ENCODE data around the gene ZNF827.

Gene ZNF827

GRCh38 chr4:145871209-145871608 is 67.4 kb downstream of the ZNF827 start:
- H3K27ac ChIP-seq = no peak overlapping the region
- no peak for TF ChIP-seq ZFX (IDR thresholded peaks at IDR 0.05)
- TF ChIP-seq, protein P1, sequence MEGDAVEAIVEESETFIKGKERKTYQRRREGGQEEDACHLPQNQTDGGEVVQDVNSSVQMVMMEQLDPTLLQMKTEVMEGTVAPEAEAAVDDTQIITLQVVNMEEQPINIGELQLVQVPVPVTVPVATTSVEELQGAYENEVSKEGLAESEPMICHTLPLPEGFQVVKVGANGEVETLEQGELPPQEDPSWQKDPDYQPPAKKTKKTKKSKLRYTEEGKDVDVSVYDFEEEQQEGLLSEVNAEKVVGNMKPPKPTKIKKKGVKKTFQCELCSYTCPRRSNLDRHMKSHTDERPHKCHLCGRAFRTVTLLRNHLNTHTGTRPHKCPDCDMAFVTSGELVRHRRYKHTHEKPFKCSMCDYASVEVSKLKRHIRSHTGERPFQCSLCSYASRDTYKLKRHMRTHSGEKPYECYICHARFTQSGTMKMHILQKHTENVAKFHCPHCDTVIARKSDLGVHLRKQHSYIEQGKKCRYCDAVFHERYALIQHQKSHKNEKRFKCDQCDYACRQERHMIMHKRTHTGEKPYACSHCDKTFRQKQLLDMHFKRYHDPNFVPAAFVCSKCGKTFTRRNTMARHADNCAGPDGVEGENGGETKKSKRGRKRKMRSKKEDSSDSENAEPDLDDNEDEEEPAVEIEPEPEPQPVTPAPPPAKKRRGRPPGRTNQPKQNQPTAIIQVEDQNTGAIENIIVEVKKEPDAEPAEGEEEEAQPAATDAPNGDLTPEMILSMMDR (conservative IDR thresholded peaks at IDR 0.05) = no peak

DNA sequence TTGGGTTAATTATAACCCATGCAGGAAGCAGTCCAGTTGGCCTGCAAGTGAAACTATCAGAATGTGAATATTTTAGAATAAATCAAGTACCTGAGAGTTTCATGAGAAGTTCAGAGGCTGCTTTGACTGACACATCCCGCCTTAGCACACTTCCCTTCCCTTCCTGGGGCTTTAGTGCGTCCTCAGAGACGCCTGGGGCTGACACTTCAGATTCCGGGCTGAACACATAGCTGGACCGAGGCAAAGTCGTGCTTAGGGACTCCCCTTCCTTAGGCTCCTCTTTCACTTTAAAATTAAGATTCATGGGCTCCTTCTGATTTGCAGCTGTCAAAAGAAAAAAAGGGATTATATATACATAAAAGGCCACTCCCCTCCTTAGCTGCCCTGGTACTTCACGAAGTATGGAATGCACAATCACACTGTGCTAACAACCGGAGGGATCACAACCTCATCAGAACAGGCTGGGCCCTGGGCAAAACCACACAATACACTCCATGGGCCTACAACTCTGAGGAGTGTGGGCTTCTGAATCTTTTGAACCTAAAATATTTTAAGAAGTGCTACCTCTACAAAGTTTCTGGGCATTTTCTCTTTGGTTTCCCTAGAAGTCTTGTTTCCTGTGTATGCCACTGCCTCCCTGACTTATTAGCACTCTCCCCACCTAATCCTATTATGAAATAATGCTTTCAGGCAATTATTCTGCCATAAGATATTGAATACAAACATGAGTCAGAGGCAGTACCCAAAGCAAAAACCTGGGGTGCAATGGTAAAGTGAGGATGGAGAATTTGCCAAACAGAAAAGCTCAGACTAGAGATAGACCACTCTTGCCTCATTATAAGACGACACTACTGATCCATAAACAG is 68.2 kb downstream of the ZNF827 start:
- H3K27ac ChIP-seq = no peak overlapping the region
- TF ChIP-seq, protein P1 (conservative IDR thresholded peaks at IDR 0.05) = no peak
- TF ChIP-seq ZFX (IDR thresholded peaks at IDR 0.05) = no peak

DNA sequence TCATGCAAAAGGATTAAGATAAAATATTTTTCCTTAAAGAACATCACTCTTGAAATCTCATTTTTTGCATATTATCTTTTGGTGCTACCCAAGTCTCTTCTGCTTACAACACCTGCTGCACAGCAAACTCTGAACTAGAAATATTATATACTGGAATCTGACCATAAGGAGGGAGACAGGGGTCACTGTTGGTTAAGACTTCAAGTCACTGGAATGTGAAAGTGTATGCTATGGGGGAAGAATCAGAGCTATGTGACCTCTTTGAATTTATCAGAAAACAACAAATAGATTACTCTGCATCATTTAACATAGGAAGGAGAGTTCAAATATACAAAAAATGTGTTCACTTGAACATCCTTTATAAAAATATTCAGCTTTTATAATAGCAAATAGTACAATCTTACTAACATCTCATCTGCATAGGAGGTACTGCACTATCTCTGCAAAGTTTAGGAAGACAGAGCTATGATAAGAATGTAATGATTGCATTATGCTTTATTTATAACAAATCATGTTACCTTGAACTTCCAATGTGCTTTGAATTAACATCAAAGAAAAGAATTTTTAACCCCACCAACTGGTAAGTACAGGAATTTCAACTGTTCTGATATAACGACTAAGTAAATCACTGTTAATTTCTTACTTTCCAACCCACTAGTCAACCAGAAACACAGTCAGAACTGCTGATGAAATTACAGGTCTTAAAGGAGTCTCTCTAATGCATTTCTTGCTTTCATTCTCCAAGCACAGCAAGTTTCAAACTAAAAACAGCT is 69.8 kb downstream of the ZNF827 start:
- no peak overlapping the region for H3K27ac ChIP-seq
- no peak for TF ChIP-seq ZFX (IDR thresholded peaks at IDR 0.05)
- TF ChIP-seq, protein P1 (conservative IDR thresholded peaks at IDR 0.05) = peak; percentile 28

- TF ChIP-seq, protein P1 (conservative IDR thresholded peaks at IDR 0.05) = no peak
- TF ChIP-seq ZFX (IDR thresholded peaks at IDR 0.05) = no peak
- no peak overlapping the region for H3K27ac ChIP-seq
These were observed 71.2 kb downstream of the ZNF827 start for GRCh38 chr4:145867406-145867805.

DNA sequence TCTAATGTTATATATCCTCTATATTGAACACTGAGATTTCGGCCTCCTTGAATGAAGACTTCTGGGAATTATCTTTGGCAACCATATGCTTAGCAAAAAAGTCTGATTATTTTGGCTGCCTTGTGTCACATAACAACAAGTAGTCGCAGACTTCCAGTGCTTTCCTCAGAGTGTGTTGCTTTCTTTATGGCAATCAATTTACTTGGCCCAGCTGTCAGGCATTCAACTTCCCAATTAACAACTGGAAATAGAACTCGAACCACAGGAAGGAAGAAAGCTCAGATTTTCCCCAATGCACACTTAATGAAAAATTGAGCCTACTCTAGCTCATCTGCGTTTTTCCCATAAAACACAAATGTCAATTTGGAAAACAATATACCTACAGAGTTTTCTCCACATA is 71.6 kb downstream of the ZNF827 start:
- no peak for TF ChIP-seq ZFX (IDR thresholded peaks at IDR 0.05)
- TF ChIP-seq, protein P1 (conservative IDR thresholded peaks at IDR 0.05) = no peak
- no peak overlapping the region for H3K27ac ChIP-seq

- H3K27ac ChIP-seq = no peak overlapping the region
- TF ChIP-seq, protein P1 (conservative IDR thresholded peaks at IDR 0.05) = no peak
- TF ChIP-seq ZFX (IDR thresholded peaks at IDR 0.05) = no peak
These were observed 73.2 kb downstream of the ZNF827 start for GRCh38 chr4:145865274-145865941.
